ENCODE measurements around the gene BYSL. TPM values are rescaled to one million over a fixed set of nuclear protein-coding genes. Genes with fewer than 3 reads are reported as not detected.

BYSL gene
- total RNA-seq, 1 experiment from 2014 or later, result 33.0 TPM

GRCh38 chr6:41939848-41940758, 18.8 kb downstream of the BYSL start:
- peak; percentile 52 to 61 for DNase-seq
- intact Hi-C loops (cut with micrococcal nuclease; ENCODE audit: unreplicated experiment), result loop anchor here (1.0 to 5.0 kb wide), 3 partner anchors 104 to 158 kb away; partner anchors contain the start of gene PRICKLE4
- no peak overlapping the region for H3K27ac ChIP-seq
- H3K9me2 ChIP-seq (ENCODE audit: insufficient read depth), result no peaks in the 10 kb centered on the region
- no peaks in the 10 kb centered on the region for H3K9me3 ChIP-seq (ENCODE audit: insufficient read depth, low read depth)
- peaks cover 34% of the 10 kb centered on the region for H3K4me1 ChIP-seq (replicated peaks; ENCODE audit: insufficient read depth)
- CTCF ChIA-PET, result interaction anchor here (0.6 to 0.9 kb wide), 3 partner anchors 19 to 155 kb away, joined by 3 to 5 read pairs (median 3); partner anchors contain the start of genes BYSL and MED20
- H4K20me1 ChIP-seq (ENCODE audit: insufficient read depth), result peaks cover 5% of the 10 kb centered on the region; the same call in 1 of the 2 replicates
- POLR2A ChIA-PET (ENCODE audit: unreplicated experiment), result interaction anchor here (0.6 kb wide), 4 partner anchors 24 to 227 kb away, joined by 3 to 7 read pairs (median 6); no protein-coding TSS in a partner anchor
- peak overlapping the region; percentile 100 for H3K4me2 ChIP-seq
- peaks cover 39% of the 10 kb centered on the region for H3F3A ChIP-seq (ENCODE audit: insufficient read depth, low read depth)
- H3K36me3 ChIP-seq (ENCODE audit: low read depth), result no peaks in the 10 kb centered on the region
- H3K79me2 ChIP-seq (ENCODE audit: low read depth), result peaks cover 15% of the 10 kb centered on the region
- H3K27me3 ChIP-seq (ENCODE audit: insufficient read depth, low read depth), result no peaks in the 10 kb centered on the region
- TF ChIP-seq CTCF (conservative IDR thresholded peaks at IDR 0.05), result no peak
- TF ChIP-seq EZH2 (IDR thresholded peaks at IDR 0.05; ENCODE audit: low read depth), result no peak
- no TSS peak for BruUV-seq (replicated peaks)
- peak overlapping the region; percentile 85 for H2AFZ ChIP-seq
- peak overlapping the region; percentile 78 for H3K4me3 ChIP-seq

GRCh38 chr6:41940759-41941279, 19.5 kb downstream of the BYSL start:
- H2AFZ ChIP-seq, result peak overlapping the region; percentile 85
- H4K20me1 ChIP-seq (ENCODE audit: insufficient read depth), result peaks cover 3% of the 10 kb centered on the region; the same call in 1 of the 2 replicates
- intact Hi-C loops (cut with micrococcal nuclease; ENCODE audit: unreplicated experiment), result loop anchor here (1.0 kb wide), 1 partner anchor 103 kb away; no protein-coding TSS in a partner anchor
- peak overlapping the region; percentile 100 for H3K4me2 ChIP-seq
- no peaks in the 10 kb centered on the region for H3K9me3 ChIP-seq (ENCODE audit: insufficient read depth, low read depth)
- H3K36me3 ChIP-seq (ENCODE audit: low read depth), result no peaks in the 10 kb centered on the region
- peaks cover 32% of the 10 kb centered on the region for H3F3A ChIP-seq (ENCODE audit: insufficient read depth, low read depth)
- CTCF ChIA-PET, result interaction anchor here (1.1 kb wide), 1 partner anchor 104 kb away, joined by 3 read pairs; no protein-coding TSS in a partner anchor
- H3K9me2 ChIP-seq (ENCODE audit: insufficient read depth), result no peaks in the 10 kb centered on the region
- BruUV-seq (replicated peaks), result TSS peak; percentile 30
- peak overlapping the region; percentile 78 for H3K4me3 ChIP-seq
- POLR2A ChIA-PET (ENCODE audit: unreplicated experiment), result no interaction called here
- H3K27me3 ChIP-seq (ENCODE audit: insufficient read depth, low read depth), result no peaks in the 10 kb centered on the region
- TF ChIP-seq CTCF (conservative IDR thresholded peaks at IDR 0.05) (no peak), EZH2 (IDR thresholded peaks at IDR 0.05; ENCODE audit: low read depth) (no peak)
- no peak overlapping the region for H3K27ac ChIP-seq
- peak in 1 of 2 experiments; percentile 49 for DNase-seq
- peaks cover 31% of the 10 kb centered on the region for H3K4me1 ChIP-seq (replicated peaks; ENCODE audit: insufficient read depth)
- peaks cover 15% of the 10 kb centered on the region for H3K79me2 ChIP-seq (ENCODE audit: low read depth)

Data from PC-9 (cell line).